ENCODE data around the gene IGFLR1.

Gene IGFLR1

GRCh38 chr19:35755550-35756376 is 13.5 kb upstream of the IGFLR1 start:
- in situ Hi-C loops (cut with MboI; ENCODE audit: low sequenced_read_pairs): no loop called here

- in situ Hi-C loops (cut with MboI; ENCODE audit: low sequenced_read_pairs): no loop called here
Observed at GRCh38 chr19:35755131-35755549, 12.9 kb upstream of the IGFLR1 start.

GRCh38 chr19:35754370-35755130 is 12.3 kb upstream of the IGFLR1 start:
- in situ Hi-C loops (cut with MboI; ENCODE audit: low sequenced_read_pairs): no loop called here

- in situ Hi-C loops (cut with MboI; ENCODE audit: low sequenced_read_pairs): no loop called here
Observed at GRCh38 chr19:35753634-35754369, 11.6 kb upstream of the IGFLR1 start.

- in situ Hi-C loops (cut with MboI; ENCODE audit: low sequenced_read_pairs): no loop called here
Observed at GRCh38 chr19:35752746-35753350, 10.6 kb upstream of the IGFLR1 start.

- in situ Hi-C loops (cut with MboI; ENCODE audit: low sequenced_read_pairs): no loop called here
Observed at GRCh38 chr19:35751839-35752745, 9.8 kb upstream of the IGFLR1 start.

GRCh38 chr19:35750167-35750566 is 7.9 kb upstream of the IGFLR1 start:
- in situ Hi-C loops (cut with MboI; ENCODE audit: low sequenced_read_pairs): no loop called here

GRCh38 chr19:35748106-35749020 is 6.1 kb upstream of the IGFLR1 start, which contains the start of gene LIN37:
Gene LIN37, plus strand, starts transcription at chr19:35748576. Its CDS starts 149 bp downstream, at chr19:35748725.
- in situ Hi-C loops (cut with MboI; ENCODE audit: low sequenced_read_pairs): no loop called here

- in situ Hi-C loops (cut with MboI; ENCODE audit: low sequenced_read_pairs): no loop called here
Observed at GRCh38 chr19:35746531-35746930, 4.3 kb upstream of the IGFLR1 start.

- in situ Hi-C loops (cut with MboI; ENCODE audit: low sequenced_read_pairs): no loop called here
Observed at GRCh38 chr19:35746087-35746462, 3.8 kb upstream of the IGFLR1 start.

GRCh38 chr19:35745328-35746086 is 3.3 kb upstream of the IGFLR1 start, which contains the start of the genes PSENEN and U2AF1L4:
Gene PSENEN, plus strand, starts transcription at chr19:35745651. Its CDS starts 280 bp downstream, at chr19:35745931.
Gene U2AF1L4, minus strand, starts transcription at chr19:35745418. Its CDS starts 27 bp downstream, at chr19:35745391.
- in situ Hi-C loops (cut with MboI; ENCODE audit: low sequenced_read_pairs): no loop called here

GRCh38 chr19:35744430-35745327 is 2.4 kb upstream of the IGFLR1 start:
- in situ Hi-C loops (cut with MboI; ENCODE audit: low sequenced_read_pairs): no loop called here

GRCh38 chr19:35743640-35744429 is 1.6 kb upstream of the IGFLR1 start:
- in situ Hi-C loops (cut with MboI; ENCODE audit: low sequenced_read_pairs): no loop called here

GRCh38 chr19:35741203-35741515 is 1.1 kb downstream of the IGFLR1 start:
- in situ Hi-C loops (cut with MboI; ENCODE audit: low sequenced_read_pairs): no loop called here

- in situ Hi-C loops (cut with MboI; ENCODE audit: low sequenced_read_pairs): no loop called here
Observed at GRCh38 chr19:35740423-35741202, 1.6 kb downstream of the IGFLR1 start.

- in situ Hi-C loops (cut with MboI; ENCODE audit: low sequenced_read_pairs): no loop called here
Observed at GRCh38 chr19:35740108-35740422, 2.2 kb downstream of the IGFLR1 start.

Measured in hTERT RPE-1 (cell line).